G401.6 (cell line): ENCODE measurements around the gene ZNF672.
"Not testable (repeated sequence)": the region's sequence is repeated elsewhere in the genome, so short reads cannot be mapped to it uniquely, and the experiment has no call there.

Experiments used
- FAIRE-seq: peaks from 2 replicates; lab custom pipeline; 2012; peaks lifted over from hg19 to GRCh38; lab: Jason Lieb, UNC

ZNF672 gene

DNA sequence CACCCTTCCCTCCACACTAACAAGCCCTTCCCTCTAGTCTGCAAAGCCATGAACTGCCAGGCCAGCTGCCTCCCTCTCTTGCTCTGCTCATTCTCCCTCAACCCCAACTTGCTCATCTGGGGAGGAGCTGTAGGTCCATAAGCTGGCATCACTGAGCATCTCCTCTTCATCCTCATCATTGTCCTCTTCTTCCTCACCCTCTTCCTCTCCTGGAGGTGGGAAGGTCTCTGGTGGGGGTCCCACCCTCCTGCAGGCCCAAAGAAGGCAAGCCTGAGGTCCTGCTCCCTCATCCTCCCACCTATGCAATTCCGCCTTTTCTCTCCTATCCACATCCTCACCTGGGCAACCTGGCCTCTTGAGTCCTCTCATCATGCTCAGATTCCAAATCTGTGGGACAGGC lies 18.2 kb downstream of the ZNF672 start:
- no peak for FAIRE-seq

DNA sequence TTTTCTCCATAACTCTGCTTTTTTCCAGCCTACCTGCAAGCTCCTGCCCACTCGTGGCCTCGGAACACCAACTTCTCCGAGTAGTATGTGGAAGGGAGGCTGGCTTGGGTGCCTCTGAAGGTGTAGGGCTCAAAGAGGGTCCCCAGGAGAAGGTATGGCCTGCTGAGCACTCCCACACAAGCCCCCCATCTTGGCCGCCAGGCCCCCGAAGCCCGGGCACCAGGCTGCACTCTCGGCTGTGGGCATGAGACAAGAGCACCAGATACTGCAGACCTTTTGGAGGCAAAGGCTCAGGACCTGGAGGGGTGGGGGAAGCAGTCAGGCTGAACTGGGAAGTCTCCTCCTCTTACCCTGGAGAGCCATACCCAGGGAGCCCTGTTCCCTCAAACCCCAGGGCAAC lies 19.2 kb downstream of the ZNF672 start:
- FAIRE-seq = no peak

DNA sequence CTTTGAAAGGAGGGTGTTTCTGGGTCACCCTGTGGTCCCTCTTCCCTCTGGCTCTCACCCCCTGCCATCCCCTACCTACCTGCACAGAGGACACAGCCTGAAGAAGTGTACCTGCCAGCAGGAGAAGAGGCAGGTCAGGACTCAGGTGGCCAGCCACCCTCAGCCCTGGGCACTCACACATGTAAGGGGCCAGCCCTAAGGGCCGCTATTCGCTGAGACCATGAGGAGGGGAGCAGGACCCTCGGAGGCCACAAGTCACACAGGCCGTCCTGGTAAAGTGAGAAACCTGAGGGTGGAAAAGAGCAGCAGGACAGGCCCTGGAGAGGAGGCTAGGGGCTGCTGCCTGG lies 19.7 kb downstream of the ZNF672 start:
- no peak for FAIRE-seq

DNA sequence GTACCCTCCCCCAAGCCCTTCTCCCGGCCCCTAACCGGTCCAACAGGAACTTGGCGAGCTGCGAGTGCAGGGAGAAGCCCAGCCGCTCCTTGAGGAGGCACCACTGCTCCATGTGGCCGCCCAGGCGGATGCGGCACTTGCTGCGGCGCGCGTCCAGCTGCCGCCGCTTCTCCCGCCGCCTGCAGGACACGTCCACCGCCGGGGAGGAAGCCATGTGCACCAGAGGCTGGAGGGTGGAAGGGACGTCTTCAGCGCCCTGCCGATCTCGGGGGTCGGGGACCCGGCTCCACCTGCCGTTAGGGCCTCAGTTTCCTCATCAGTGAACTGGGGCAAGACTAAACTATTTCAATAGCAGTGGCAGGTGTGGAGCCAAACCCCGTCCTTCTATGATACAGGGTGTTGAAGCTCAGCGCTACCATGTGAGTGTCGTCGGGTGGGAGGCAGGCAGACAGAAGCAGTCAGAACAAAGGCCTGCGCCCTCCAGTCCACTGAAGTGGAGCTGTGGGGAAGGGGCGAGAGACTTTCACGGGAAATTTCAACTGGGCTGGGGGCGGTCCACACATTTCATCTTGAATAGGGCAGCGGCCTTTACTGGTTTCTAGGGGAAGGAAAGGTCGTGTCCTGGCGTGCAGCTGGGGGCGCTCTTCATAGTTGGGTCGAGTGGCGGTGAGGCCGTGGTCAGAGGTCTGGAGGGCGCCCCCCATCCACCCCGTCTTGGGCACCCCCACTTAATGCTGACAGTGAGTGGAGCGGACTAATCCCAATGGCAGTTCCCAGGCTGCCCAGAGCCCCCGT lies 20.3 kb downstream of the ZNF672 start:
- no peak for FAIRE-seq

DNA sequence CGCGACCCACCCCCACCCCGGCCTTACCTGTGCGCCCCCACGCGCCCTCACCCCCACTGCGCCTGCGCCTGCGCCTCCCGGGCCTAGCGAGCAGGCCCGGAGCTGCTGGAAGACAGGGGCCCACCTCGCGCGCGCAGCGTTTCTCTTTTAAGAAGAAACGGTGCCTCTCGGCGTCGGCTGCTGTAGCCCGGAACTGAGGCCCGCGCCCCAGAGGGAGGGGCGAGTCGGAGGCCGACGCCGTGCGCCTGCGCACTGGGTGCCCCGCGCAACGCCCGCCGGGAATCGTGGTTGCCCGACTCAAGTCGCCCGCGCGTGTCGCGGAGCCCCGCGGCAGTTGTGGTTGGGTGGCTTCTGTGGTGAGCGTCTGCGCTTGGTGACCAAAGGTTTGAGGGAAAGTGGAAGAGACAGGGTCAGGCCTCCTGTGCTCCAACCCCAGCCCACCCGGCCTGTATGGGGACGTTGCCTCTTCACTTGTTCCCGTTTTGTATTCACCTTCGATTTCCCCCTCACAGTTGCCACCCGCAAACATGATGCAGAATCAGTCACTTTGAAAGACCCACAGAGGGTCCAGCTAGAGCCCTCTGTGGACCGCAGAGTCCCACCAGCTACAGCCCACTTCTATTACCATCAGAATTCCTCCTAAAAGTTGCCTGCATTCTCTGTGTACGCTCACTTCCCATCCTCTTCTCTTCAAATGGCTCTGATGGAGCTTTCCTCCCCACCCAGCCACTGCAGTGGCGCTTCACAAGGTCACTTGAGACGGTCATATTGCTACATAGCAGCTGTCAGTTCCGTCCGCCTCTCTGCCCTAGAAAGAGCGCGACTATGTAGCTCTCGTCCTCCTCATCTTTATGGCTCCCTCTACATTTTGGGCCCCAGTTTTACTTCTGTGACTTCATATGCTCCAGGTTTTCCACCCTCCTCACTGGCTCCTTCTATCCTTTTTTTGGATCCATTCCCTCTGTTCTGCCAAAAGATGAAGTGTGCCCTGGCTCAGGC lies 21.2 kb downstream of the ZNF672 start, which contains the start of gene ZNF692:
Gene ZNF692 (minus strand): TSS at position 195 of the 999 bp plus-strand sequence. CDS start 776 bp downstream, outside the sequence.
- no peak for FAIRE-seq

DNA sequence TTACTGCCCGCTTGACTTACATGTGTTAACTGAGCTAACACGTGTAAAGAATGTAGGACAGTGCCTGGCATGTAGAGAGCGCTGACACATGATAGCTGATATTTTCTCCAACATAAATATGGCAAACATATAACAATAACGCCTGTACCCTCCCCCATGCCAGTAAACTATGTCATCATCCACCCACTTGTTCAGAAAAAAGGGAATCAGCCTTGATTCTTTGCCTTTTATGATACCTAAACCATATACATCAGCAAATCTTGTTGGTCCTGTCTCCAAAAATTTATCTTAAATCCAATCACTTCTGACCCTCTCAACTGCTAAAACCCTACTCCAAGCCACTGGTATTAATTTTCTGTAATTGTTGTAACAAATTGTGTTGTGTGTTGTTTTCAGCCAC lies 22.0 kb downstream of the ZNF672 start:
- no peak for FAIRE-seq

DNA sequence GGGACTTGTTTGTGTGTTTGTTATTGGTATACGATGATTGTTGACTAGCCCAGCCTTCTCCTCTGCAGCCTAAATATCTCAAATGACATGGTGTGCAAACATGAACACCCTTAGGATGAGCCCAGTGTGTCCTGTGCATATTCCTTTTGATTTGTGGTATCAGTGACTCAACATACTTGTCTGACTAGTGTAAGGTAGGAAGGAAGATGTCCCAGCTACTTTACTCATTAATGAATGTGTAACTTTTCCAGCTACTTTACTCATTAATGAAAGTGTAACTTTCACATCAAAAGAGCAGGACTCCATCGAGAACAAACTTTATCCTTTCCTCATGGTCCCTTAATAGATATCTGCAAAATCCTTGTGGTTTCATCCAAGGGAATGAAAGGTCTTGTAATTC lies 23.6 kb downstream of the ZNF672 start:
- FAIRE-seq = no peak

DNA sequence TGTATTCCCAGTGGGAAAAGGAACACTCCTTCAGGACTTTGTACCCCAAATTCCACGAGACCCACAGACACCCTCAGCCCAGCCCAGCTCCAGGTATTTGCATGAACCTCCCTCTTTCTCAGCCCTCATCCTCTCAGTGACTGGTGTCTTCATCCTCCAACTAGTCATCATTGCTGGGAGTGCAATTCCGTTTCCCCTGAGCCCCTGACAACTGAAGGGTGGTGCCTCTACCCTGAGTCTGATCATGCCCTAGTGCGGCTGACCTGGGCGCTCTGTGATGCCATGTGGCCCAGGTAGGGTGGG lies 24.6 kb downstream of the ZNF672 start:
- no peak for FAIRE-seq

DNA sequence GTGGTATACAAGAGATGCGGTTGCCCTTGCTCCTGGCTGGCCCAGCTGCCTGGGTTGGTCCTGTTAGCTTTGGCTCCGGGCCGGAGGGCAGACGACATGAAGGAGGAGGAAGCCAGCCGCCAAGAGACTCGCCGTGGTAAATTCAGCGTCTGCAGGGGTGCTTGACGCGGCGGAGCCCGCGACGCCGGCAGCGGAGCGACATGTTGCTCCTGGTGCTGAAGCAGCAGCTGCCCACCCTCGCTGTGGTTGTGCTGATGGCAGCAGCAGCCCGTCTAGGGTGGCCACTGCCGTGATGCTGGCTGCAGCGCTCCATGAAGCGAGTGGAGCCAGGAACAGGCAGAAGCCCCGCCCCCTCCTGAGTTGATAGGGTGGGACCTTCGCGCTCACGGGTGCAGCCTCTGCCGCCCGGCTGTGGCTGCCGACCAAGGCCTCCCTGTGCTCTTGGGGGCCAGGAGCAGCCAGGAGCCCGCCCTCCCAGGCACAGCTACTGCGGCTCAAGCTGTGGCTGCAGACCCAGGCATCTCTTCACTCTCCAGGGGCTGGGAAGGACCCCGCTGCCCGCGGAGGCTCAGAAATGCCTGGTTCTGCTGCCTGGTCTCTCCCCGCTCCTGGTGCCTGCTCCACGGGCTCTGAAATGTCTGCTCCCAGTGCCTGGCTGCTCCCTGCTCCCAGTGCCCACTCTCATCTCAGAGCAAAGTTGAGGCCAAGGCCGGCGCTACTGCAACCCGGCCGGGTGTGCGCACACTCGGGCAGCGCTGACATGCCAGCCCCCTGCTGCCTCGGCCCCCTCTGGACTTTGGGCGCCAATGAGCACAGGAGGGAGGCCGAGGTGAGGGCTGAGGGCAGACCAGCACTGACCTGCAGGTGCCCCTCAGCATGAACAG lies 25.2 kb downstream of the ZNF672 start:
- no peak for FAIRE-seq

DNA sequence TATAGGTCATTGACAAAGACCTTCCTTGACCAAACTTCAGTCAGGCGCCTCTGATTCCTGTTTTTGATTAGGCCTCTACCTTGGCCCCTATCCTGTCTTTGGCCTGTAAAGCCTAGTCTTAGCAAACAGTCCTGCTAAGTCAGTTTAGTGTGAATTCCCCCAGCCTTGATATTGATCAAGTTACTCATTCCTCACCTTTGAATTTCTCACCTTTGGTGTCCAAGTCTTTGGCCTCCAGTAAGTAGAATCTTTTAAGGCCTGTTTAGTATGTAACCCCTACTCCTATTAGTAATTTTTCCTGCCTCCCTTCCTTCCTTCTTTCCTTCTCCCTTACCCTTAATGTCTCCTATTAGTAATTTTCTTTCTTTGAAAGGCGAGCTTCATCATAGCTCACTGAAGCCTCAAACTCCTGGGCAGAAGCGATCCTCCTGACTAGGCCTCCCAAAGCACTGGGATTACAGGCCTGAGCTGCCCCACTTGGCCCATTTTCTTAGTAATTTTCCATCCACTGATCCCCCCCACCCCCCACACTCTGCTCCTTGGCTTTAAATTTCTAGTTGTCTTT lies 33.9 kb downstream of the ZNF672 start:
- no peak for FAIRE-seq

DNA sequence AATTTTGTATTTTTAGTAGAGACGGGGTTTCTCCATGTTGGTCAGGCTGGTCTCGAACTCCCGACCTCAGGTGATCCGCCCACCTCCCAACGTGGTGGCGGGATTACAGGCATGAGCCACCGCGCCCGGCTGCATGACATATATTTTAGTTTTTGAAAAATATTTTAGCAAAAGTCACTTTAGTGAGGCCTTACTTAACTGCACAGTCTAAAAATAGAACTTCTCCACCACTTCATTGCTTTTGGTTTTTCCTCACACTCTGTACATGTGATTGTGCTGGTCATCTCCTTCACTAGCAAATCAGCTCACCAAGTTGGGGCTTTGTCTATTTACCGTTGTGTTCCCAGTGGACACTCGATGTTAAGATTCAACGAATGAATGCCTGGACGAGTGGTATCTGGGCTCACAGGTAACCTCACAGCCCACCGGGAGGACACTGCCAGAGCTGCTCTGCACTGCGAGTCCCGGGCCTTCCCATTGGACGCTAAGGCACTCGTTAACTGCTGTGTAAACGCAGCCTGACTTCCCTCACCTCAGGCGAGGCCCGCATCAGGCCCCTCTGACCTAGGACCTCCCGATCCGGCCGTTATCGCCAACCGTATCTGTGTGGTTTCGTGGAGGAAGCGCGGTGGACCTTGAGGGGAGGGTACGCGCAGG lies 34.9 kb downstream of the ZNF672 start:
- no peak for FAIRE-seq

DNA sequence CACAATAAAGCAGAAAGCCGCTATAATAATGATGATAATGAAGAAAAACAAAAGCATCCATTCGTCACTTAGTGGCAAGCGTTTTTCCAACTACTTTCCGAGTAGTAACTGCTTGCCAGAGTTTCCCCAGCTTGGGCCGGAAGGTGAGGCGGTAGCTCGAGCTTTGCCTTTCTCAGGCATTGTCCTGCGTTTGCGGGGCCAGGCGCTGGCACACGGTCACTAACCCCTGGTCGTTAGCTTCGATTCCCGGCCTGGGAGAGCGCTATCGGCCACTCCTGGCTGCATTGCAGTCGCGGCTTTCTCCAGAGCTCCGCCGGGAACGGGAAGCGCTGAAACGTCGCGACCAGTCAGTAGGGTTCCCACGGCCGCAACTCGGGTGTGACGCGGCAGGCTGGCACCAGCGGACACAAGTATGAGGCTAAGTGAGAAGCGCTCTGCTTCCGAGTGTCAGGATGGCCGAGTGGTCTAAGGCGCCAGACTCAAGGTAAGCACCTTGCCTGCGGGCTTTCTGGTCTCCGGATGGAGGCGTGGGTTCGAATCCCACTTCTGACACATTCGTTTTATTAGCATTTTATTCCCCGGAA lies 35.5 kb downstream of the ZNF672 start:
- peak; percentile 85 for FAIRE-seq

DNA sequence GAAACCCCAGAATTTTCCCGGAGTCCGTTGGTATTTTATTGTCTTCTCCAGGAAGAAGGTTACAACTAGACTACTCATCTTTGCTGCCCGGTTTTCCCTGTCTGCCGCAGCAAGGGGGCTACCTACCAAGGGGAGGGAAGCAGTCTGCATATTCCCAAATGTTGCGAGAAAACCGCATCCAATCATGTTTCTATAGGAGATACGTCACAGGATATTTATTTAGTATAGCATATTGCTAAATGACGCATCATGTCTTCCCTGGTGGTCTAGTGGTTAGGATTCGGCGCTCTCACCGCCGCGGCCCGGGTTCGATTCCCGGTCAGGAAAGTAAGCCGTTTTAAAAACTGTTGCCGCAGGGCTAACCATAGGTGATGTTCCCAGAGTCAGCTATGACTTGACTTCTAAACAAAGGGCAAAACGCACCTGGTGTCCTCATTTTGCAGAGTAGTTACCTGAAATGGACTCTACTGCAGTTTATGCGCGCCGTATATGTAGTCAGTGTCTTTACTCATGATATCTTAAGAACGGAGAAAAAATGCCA lies 36.0 kb downstream of the ZNF672 start:
- peak; percentile 47 for FAIRE-seq

DNA sequence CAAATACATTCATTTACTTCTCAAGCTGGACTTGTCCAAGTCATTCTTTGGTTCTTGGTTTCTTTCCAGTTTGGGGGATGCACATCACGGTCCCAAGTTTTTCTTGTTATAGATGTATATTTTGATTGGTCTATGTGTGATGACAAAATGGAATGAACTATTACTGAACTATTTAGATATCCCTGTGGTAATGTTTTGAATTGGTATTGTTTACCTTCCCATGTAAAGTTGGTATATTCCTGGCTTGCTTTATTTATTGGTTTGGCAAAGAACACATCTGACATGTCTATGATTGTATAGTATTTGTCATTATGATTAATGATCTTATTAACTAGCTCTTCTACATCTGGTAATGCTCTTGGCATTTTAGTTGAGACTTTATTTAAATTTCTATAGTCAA lies 43.2 kb downstream of the ZNF672 start:
- no peak for FAIRE-seq

DNA sequence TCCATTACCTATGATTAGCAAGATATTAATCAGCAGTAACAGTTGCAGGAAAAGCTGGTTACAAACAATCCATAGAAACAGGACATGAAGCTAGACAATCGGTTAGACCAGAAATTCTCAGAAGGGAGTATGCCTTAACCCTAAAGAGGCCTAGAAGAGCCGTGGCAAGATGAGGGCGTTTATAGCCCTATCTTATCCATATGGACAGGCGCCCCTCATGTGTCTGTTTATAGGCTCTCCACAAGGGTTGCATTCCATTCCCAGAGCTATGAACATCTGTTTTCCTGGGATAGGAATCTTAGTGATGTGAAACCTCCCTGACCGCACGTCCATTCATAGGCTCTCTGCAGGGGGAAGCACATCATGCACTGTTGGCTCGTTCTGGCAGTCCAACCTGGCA lies 44.4 kb downstream of the ZNF672 start:
- not testable (repeated sequence) for FAIRE-seq

DNA sequence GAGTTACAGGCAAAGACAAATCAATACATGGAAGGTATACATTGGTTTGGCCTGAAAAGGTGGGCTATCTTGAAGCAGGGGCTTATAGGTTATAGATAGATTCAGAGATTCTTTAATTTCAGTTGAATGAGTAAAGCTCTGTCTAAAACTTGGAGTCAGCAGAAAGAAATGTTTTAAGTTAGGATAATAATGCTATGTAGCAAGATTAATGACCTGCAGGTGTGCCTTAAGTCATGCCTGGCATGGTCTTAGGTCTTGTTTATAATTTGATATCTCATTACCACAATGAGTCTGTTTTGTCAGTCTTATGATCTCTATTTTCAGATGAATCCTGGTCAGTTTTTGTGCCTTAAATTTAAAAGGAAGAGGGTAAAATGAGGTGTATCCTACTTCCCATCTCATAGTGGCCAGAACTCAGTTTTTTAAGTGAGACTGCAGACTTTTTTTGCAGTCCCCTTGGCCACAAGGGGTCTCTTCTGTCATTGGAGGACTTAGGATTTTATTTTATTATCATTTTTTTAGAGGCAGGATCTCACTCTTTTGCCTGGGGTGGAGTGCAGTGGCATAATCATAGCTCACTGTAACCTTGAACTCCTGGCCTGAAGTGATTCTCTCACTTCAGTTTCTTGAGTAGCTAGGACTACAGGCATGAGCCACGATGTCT lies 46.7 kb downstream of the ZNF672 start:
- FAIRE-seq = no peak

DNA sequence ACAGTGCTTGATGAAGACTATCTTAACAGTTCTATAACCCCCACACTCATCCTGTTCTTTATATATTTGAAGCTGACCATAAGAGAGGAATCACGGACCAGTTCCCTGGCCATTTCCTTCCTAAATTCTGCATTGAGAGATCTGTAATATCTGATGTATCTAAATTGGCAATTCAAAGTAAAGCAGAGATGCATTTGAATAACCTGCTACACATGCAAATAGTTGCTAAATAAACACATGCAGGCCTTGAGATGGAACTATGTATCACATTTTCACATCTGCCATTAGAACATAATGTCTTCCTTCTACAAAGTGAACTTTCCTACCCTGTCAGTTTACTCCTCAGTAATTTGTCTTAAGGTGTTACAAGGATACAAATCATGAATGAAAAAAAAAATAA lies 47.6 kb downstream of the ZNF672 start:
- no peak for FAIRE-seq

DNA sequence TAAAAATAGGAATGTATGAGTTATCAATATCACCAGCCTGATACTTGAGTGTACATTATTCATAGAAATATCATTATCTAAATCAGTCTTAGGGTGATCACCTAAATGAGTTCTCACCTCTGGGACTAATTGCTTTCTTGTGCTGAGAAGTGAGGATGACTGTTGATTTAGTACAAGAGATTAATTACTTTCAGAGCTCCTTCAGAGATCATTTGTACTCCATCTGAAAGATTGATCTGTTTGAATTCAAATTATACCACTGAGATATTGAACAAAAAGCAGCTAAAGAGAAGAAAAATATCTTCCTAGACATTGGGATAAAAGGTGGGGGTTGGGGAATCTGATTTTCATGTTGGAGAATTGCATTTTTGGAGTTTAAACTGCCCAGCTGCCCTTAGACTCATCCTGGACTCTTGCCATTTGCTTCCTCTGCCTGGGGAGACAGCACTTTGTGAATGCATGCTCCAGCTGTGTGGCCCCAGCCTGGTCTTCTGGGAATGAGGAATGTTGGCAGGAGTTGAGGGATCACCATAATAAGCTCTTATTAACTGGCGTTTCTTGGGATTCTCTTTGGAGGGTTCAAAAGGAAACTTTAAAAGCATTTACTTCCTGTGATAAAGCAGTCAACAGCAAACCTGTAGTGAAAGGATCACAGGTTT lies 48.3 kb downstream of the ZNF672 start:
- FAIRE-seq = no peak

DNA sequence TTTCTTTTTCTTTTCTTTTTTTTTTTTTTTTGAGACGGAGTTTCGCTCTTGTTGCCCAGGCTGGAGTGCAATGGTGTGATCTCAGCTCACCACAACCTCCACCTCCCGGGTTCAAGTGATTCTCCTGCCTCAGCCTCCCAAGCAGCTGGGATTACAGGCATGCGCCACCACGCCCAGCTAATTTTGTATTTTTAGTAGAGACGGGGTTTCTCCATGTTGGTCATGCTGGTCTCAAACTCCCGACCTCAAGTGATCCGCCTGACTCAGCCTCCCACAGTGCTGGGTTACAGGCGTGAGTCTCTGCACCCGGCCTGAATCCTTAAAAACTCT lies 51.9 kb downstream of the ZNF672 start:
- not testable (repeated sequence) for FAIRE-seq
